Measurements from ENCODE around the gene NGF.

DNA sequence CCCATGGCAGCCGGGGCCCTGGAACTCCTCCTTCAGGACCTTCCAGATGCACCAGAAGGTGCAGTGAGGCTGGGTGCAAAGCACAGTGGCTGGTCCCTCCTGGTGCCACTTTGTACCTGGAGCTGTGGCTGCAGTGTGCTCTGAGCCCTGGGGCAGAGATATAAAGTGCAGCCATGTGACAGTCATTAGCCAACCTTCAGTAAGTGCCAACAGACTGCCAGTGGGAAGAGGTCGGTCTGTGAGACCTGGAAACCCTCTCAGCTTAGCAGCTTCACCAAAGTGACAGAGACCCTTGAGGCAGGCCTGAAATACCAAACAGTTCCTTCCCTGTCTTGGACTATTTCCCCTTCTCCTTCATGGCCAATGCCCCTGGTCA is 26.7 kb upstream of the NGF start:
- TF ChIP-seq KDM1A (IDR thresholded peaks at IDR 0.05) (no peak), ARNT (IDR thresholded peaks at IDR 0.05) (no peak), NRF1 (conservative IDR thresholded peaks at IDR 0.05 in 1 of 2, IDR thresholded peaks at IDR 0.05 in 1 of 2) (no peak), POLR2AphosphoS5 (IDR thresholded peaks at IDR 0.05; ENCODE audit: control insufficient read depth, insufficient read depth, low read depth, low read length) (no peak), TSC22D4 (tag; IDR thresholded peaks at IDR 0.05) (no peak), ATF1 (CRISPR knock-in tag; IDR thresholded peaks at IDR 0.05) (no peak), ATF1 (tag; IDR thresholded peaks at IDR 0.05) (no peak), HCFC1 (IDR thresholded peaks at IDR 0.05; ENCODE audit: low read depth, low read length) (no peak), ZBTB7A (IDR thresholded peaks at IDR 0.05; ENCODE audit: borderline replicate concordance, control insufficient read depth, low read depth, low read length) (no peak), MYNN (IDR thresholded peaks at IDR 0.05) (no peak), MYNN (CRISPR knock-in tag; IDR thresholded peaks at IDR 0.05) (no peak)
- TF ChIP-seq, protein P1, sequence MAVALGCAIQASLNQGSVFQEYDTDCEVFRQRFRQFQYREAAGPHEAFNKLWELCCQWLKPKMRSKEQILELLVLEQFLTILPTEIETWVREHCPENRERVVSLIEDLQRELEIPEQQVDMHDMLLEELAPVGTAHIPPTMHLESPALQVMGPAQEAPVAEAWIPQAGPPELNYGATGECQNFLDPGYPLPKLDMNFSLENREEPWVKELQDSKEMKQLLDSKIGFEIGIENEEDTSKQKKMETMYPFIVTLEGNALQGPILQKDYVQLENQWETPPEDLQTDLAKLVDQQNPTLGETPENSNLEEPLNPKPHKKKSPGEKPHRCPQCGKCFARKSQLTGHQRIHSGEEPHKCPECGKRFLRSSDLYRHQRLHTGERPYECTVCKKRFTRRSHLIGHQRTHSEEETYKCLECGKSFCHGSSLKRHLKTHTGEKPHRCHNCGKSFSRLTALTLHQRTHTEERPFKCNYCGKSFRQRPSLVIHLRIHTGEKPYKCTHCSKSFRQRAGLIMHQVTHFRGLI (CRISPR knock-in tag; IDR thresholded peaks at IDR 0.05): no peak
- TF ChIP-seq, protein P2, sequence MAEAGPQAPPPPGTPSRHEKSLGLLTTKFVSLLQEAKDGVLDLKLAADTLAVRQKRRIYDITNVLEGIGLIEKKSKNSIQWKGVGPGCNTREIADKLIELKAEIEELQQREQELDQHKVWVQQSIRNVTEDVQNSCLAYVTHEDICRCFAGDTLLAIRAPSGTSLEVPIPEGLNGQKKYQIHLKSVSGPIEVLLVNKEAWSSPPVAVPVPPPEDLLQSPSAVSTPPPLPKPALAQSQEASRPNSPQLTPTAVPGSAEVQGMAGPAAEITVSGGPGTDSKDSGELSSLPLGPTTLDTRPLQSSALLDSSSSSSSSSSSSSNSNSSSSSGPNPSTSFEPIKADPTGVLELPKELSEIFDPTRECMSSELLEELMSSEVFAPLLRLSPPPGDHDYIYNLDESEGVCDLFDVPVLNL (CRISPR knock-in tag; IDR thresholded peaks at IDR 0.05; ENCODE audit: low read depth): no peak
- TF ChIP-seq, protein P3, sequence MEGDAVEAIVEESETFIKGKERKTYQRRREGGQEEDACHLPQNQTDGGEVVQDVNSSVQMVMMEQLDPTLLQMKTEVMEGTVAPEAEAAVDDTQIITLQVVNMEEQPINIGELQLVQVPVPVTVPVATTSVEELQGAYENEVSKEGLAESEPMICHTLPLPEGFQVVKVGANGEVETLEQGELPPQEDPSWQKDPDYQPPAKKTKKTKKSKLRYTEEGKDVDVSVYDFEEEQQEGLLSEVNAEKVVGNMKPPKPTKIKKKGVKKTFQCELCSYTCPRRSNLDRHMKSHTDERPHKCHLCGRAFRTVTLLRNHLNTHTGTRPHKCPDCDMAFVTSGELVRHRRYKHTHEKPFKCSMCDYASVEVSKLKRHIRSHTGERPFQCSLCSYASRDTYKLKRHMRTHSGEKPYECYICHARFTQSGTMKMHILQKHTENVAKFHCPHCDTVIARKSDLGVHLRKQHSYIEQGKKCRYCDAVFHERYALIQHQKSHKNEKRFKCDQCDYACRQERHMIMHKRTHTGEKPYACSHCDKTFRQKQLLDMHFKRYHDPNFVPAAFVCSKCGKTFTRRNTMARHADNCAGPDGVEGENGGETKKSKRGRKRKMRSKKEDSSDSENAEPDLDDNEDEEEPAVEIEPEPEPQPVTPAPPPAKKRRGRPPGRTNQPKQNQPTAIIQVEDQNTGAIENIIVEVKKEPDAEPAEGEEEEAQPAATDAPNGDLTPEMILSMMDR (IDR thresholded peaks at IDR 0.05 in 2 of 3, conservative IDR thresholded peaks at IDR 0.05 in 1 of 3; ENCODE audit: insufficient read depth in 2 of 3, low read depth in 1 of 3, low read length in 3 of 3): no peak
- TF ChIP-seq, protein P4, sequence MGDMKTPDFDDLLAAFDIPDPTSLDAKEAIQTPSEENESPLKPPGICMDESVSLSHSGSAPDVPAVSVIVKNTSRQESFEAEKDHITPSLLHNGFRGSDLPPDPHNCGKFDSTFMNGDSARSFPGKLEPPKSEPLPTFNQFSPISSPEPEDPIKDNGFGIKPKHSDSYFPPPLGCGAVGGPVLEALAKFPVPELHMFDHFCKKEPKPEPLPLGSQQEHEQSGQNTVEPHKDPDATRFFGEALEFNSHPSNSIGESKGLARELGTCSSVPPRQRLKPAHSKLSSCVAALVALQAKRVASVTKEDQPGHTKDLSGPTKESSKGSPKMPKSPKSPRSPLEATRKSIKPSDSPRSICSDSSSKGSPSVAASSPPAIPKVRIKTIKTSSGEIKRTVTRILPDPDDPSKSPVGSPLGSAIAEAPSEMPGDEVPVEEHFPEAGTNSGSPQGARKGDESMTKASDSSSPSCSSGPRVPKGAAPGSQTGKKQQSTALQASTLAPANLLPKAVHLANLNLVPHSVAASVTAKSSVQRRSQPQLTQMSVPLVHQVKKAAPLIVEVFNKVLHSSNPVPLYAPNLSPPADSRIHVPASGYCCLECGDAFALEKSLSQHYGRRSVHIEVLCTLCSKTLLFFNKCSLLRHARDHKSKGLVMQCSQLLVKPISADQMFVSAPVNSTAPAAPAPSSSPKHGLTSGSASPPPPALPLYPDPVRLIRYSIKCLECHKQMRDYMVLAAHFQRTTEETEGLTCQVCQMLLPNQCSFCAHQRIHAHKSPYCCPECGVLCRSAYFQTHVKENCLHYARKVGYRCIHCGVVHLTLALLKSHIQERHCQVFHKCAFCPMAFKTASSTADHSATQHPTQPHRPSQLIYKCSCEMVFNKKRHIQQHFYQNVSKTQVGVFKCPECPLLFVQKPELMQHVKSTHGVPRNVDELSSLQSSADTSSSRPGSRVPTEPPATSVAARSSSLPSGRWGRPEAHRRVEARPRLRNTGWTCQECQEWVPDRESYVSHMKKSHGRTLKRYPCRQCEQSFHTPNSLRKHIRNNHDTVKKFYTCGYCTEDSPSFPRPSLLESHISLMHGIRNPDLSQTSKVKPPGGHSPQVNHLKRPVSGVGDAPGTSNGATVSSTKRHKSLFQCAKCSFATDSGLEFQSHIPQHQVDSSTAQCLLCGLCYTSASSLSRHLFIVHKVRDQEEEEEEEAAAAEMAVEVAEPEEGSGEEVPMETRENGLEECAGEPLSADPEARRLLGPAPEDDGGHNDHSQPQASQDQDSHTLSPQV (IDR thresholded peaks at IDR 0.05): no peak
